HG03558 (cell line): Measurements from ENCODE around the gene PITX3.
A peak's percentile ranks its signal among the peaks of the same experiment; 100 is the strongest.
"Not testable (repeated sequence)": the region's sequence is repeated elsewhere in the genome, so short reads cannot be mapped to it uniquely, and the experiment has no call there.

Source experiments
- ATAC-seq: cut with Tn5 transposase; IDR thresholded peaks from one replicate; pipeline ENCODE4 v1.9.1; 2021; ENCODE audit warnings: moderate number of reproducible peaks; ENCODE audit not compliant: unreplicated experiment; ENCODE audit errors: extremely low read depth

The PITX3 gene

GRCh38 chr10:102261196-102261595 lies 19.9 kb upstream of the PITX3 start:
- ATAC-seq = no peak

- no peak for ATAC-seq
These were observed 14.1 kb upstream of the PITX3 start for GRCh38 chr10:102255404-102255803.

- ATAC-seq = no peak
These were observed 13.1 kb upstream of the PITX3 start for GRCh38 chr10:102254426-102254825.

GRCh38 chr10:102252508-102252907 lies 11.2 kb upstream of the PITX3 start:
- not testable (repeated sequence) for ATAC-seq

GRCh38 chr10:102247734-102248133 lies 6.4 kb upstream of the PITX3 start:
- ATAC-seq = no peak

- ATAC-seq = no peak
These were observed 4.9 kb upstream of the PITX3 start for GRCh38 chr10:102246261-102246660.

GRCh38 chr10:102245932-102246251 lies 4.6 kb upstream of the PITX3 start:
- no peak for ATAC-seq

GRCh38 chr10:102245082-102245931 lies 4.0 kb upstream of the PITX3 start, which contains the start of gene GBF1:
Gene GBF1, plus strand, starts transcription at chr10:102245532. Its CDS starts 13,407 bp downstream, at chr10:102258939.
- ATAC-seq = peak; percentile 90

GRCh38 chr10:102243309-102243708 lies 2.0 kb upstream of the PITX3 start:
- ATAC-seq = no peak

- ATAC-seq = no peak
These were observed 790 bp upstream of the PITX3 start for GRCh38 chr10:102242118-102242485.

GRCh38 chr10:102241032-102241443 lies 274 bp downstream of the PITX3 start:
- no peak for ATAC-seq

GRCh38 chr10:102240467-102241031 lies 763 bp downstream of the PITX3 start:
- ATAC-seq = no peak

- ATAC-seq = no peak
These were observed 3.5 kb downstream of the PITX3 start for GRCh38 chr10:102237711-102238252.

GRCh38 chr10:102236006-102236405 lies 5.3 kb downstream of the PITX3 start:
- ATAC-seq = no peak

- no peak for ATAC-seq
These were observed 5.8 kb downstream of the PITX3 start for GRCh38 chr10:102235598-102235920.

GRCh38 chr10:102234888-102235597 lies 6.3 kb downstream of the PITX3 start:
- no peak for ATAC-seq

- ATAC-seq = no peak
These were observed 7.3 kb downstream of the PITX3 start for GRCh38 chr10:102233997-102234396.

- no peak for ATAC-seq
These were observed 9.7 kb downstream of the PITX3 start for GRCh38 chr10:102231357-102232318.

GRCh38 chr10:102230861-102231356 lies 10.4 kb downstream of the PITX3 start:
- no peak for ATAC-seq
